ENCODE results near the gene EEIG1. TPM values are rescaled to one million over a fixed set of nuclear protein-coding genes. Genes with fewer than 3 reads are reported as not detected.

Gene EEIG1
- total RNA-seq, 4 donors from 2014 or later: 71.8 to 219 (median 122) TPM

- H3K4me3 ChIP-seq: peak overlapping the region in 2 of 4 donors; percentile 71 to 72
- peak overlapping the region in 1 of 4 donors; percentile 79 for H3K27ac ChIP-seq
- H3K27me3 ChIP-seq: no peaks in the 10 kb centered on the region
- no peak for TF ChIP-seq CTCF (IDR thresholded peaks at IDR 0.05)
- TF ChIP-seq POLR2A (IDR thresholded peaks at IDR 0.05): no peak
- H3K36me3 ChIP-seq: peaks cover 0 to 23% (median 0%) of the 10 kb centered on the region in 3 donors
- H3K9me3 ChIP-seq: no peaks in the 10 kb centered on the region
- no peak for DNase-seq
- peaks cover 3 to 33% (median 13%) of the 10 kb centered on the region in 4 donors for H3K4me1 ChIP-seq
Observed at GRCh38 chr9:127936347-127936852, 44.4 kb downstream of the EEIG1 start.

- peaks cover 3 to 38% (median 15%) of the 10 kb centered on the region in 4 donors for H3K4me1 ChIP-seq
- no peak for DNase-seq
- H3K27ac ChIP-seq: no peak overlapping the region
- no peak for TF ChIP-seq CTCF (IDR thresholded peaks at IDR 0.05)
- no peak for TF ChIP-seq POLR2A (IDR thresholded peaks at IDR 0.05)
- H3K36me3 ChIP-seq: peaks cover 0 to 17% (median 0%) of the 10 kb centered on the region in 3 donors
- H3K4me3 ChIP-seq: no peak overlapping the region
- H3K27me3 ChIP-seq: no peaks in the 10 kb centered on the region
- H3K9me3 ChIP-seq: no peaks in the 10 kb centered on the region
Observed at GRCh38 chr9:127935765-127936221, 45.0 kb downstream of the EEIG1 start.

- Histone ChIP-seq H3K27me3 (no peaks in the 10 kb centered on the region), H3K4me1 (peaks cover 3 to 46% (median 18%) of the 10 kb centered on the region in 4 donors), H3K9me3 (no peaks in the 10 kb centered on the region), H3K27ac (no peak overlapping the region), H3K36me3 (peaks cover 0 to 9% (median 0%) of the 10 kb centered on the region in 3 donors), H3K4me3 (no peak overlapping the region)
- no peak for DNase-seq
- TF ChIP-seq CTCF (IDR thresholded peaks at IDR 0.05): no peak
- TF ChIP-seq POLR2A (IDR thresholded peaks at IDR 0.05): no peak
Observed at GRCh38 chr9:127934986-127935385, 45.8 kb downstream of the EEIG1 start.

- H3K27me3 ChIP-seq: peaks cover 0 to 6% of the 10 kb centered on the region in 2 donors
- no peak for TF ChIP-seq CTCF (IDR thresholded peaks at IDR 0.05)
- no peak for TF ChIP-seq POLR2A (IDR thresholded peaks at IDR 0.05)
- no peak overlapping the region for H3K27ac ChIP-seq
- no peak overlapping the region for H3K4me3 ChIP-seq
- no peak for DNase-seq
- no peaks in the 10 kb centered on the region for H3K9me3 ChIP-seq
- peaks cover 0 to 6% (median 0%) of the 10 kb centered on the region in 3 donors for H3K36me3 ChIP-seq
- peaks cover 3 to 46% (median 18%) of the 10 kb centered on the region in 4 donors for H3K4me1 ChIP-seq
Observed at GRCh38 chr9:127934248-127934647, 46.5 kb downstream of the EEIG1 start.

- TF ChIP-seq CTCF (IDR thresholded peaks at IDR 0.05) (no peak), POLR2A (IDR thresholded peaks at IDR 0.05) (no peak)
- DNase-seq: no peak
- no peaks in the 10 kb centered on the region for H3K9me3 ChIP-seq
- H3K36me3 ChIP-seq: peaks cover 0 to 6% (median 0%) of the 10 kb centered on the region in 3 donors
- H3K4me3 ChIP-seq: peak overlapping the region in 3 of 4 donors; percentile 53 to 69 (median 62)
- H3K4me1 ChIP-seq: peaks cover 0 to 45% (median 21%) of the 10 kb centered on the region in 4 donors
- H3K27ac ChIP-seq: peak overlapping the region in 1 of 4 donors; percentile 11
- peaks cover 0 to 21% of the 10 kb centered on the region in 2 donors for H3K27me3 ChIP-seq
Observed at GRCh38 chr9:127931092-127931881, 49.5 kb downstream of the EEIG1 start.

Other genes starting within 250 kb of the EEIG1 start
- 10 to 100 TPM; 26.4 to 70.9 (median 35.4) TPM for gene TOR2A, start 245.7 kb downstream of the EEIG1 start, total RNA-seq
- gene SH2D3C, start 202.3 kb downstream of the EEIG1 start, total RNA-seq: 10 to 100 TPM in 1 of 4 donors, 1 to 10 TPM in 3; 1.4 to 22.3 (median 4.1) TPM
- 100 to 1,000 TPM in 1 of 4 donors, 10 to 100 TPM in 3; 53.6 to 116 (median 83.9) TPM for gene CDK9, start 195.0 kb downstream of the EEIG1 start, total RNA-seq
- 100 to 1,000 TPM in 1 of 4 donors, 10 to 100 TPM in 3; 46.1 to 105 (median 71.5) TPM for gene FPGS, start 178.1 kb downstream of the EEIG1 start, total RNA-seq
- 10 to 100 TPM in 3 of 4 donors, 1 to 10 TPM in 1; 7.0 to 49.5 (median 25.0) TPM for gene ENG, start 126.3 kb downstream of the EEIG1 start, total RNA-seq
- gene AK1, start 103.3 kb downstream of the EEIG1 start, total RNA-seq: 10 to 100 TPM in 3 of 4 donors, 1 to 10 TPM in 1; 2.5 to 22.3 (median 18.4) TPM
- gene ST6GALNAC6, start 81.4 kb downstream of the EEIG1 start, total RNA-seq: 10 to 100 TPM in 3 of 4 donors, 1 to 10 TPM in 1; 7.7 to 88.3 (median 18.9) TPM
- gene ST6GALNAC4, start 63.9 kb downstream of the EEIG1 start, total RNA-seq: 100 to 1,000 TPM in 1 of 4 donors, 10 to 100 TPM in 3; 39.9 to 119 (median 46.7) TPM
- 1 to 10 TPM in 1 of 4 donors, not detected in 3; 2.5 TPM for gene PIP5KL1, start 50.2 kb downstream of the EEIG1 start, total RNA-seq
- 10 to 100 TPM; 20.6 to 27.3 (median 22.1) TPM for gene DPM2, start 43.1 kb downstream of the EEIG1 start, total RNA-seq
- gene NAIF1, start 86.3 kb upstream of the EEIG1 start, total RNA-seq: 10 to 100 TPM in 2 of 4 donors, 1 to 10 TPM in 2; 7.4 to 26.1 (median 11.8) TPM
- 10 to 100 TPM; 18.2 to 44.1 (median 28.2) TPM for gene SLC25A25, start 87.2 kb upstream of the EEIG1 start, total RNA-seq
- gene PTGES2, start 146.7 kb upstream of the EEIG1 start, total RNA-seq: 100 to 1,000 TPM; 123 to 193 (median 168) TPM
- gene LCN2, start 168.5 kb upstream of the EEIG1 start, total RNA-seq: 100 to 1,000 TPM in 1 of 4 donors, 10 to 100 TPM in 2, 1 to 10 TPM in 1; 1.9 to 191 (median 37.1) TPM
- 10 to 100 TPM; 38.8 to 93.7 (median 70.2) TPM for gene BBLN, start 179.3 kb upstream of the EEIG1 start, total RNA-seq
- gene CIZ1, start 210.6 kb upstream of the EEIG1 start, total RNA-seq: 100 to 1,000 TPM in 2 of 4 donors, 10 to 100 TPM in 2; 52.2 to 144 (median 95.3) TPM
- gene DNM1, start 222.4 kb upstream of the EEIG1 start, total RNA-seq: 10 to 100 TPM; 14.5 to 85.8 (median 54.4) TPM

All from Peyer's patch (tissue), 4 donors.